Epidermal melanocyte (primary cell): ENCODE data around the gene MAST4.

Source experiments
- DNase-seq: peaks from one replicate; pipeline ENCODE4 v3.0.0; 2011; ENCODE audit warnings: low spot score; ENCODE audit not compliant: insufficient read length

The MAST4 gene

DNA sequence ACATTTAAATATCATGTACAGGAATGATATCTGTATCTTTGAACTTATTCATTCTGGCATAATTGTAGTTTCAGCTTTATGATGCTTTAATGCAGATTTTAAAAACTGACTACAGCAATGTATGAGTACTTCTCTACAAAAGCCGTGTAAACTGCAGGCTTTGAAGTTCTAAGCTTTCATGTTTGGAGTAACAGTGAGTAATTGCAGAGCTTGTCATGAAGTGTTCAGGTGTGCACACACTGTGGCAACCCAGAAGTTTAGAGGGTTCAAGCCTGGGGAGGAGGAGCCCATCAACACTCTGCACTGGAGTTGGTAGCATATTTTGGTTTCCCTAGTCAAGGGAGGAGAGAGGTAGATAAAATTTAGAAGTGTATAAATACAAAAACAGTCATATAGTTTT is 469.5 kb downstream of the MAST4 start:
- DNase-seq, result no peak

DNA sequence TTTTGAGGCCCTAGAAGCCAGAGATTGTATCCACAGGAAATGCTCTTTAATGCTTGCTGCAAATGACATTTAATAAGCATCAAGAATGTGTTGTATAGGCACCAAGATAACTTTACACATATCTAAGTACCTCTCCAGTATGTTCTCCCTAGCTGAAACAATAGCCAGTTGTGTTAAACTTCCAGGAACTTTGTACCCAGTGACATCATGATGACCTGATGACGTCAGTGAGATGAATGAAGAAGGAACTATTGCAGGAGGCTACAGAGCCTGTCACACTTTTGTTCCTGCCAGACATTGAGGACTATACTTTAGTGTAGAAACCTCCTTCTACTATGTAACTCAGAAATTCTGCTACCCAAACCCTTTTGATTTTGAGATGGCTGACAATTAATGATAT is 470.6 kb downstream of the MAST4 start:
- no peak for DNase-seq

DNA sequence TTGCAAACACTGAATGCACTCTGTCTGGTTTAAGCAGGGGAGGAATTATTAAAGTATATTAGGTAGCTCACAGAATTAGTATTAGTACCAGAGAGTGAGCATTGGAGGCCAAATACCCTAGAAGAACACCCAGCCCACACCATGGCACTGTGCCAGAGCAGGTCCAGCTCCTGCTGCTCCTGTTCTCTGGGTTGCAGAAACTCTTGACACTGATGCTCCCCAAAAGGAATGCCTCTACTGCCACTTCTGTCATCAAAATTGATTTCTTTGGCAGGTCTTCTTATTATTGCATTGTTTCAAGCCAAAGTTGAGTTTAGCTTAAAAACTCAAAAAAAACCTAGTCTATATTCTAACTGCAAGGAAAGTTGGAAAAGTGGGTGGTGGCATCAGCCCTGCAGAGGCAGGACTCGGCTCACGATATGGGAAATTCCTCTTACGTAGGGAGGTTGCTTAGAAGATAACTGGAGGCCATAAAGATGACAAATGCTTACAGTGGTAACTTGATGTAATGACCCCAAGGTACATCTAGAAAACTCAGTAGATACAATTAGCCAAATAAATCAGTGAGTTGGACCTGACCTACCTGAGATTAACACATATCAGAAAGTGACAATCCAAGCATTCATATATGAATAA is 477.0 kb downstream of the MAST4 start:
- DNase-seq, result no peak

DNA sequence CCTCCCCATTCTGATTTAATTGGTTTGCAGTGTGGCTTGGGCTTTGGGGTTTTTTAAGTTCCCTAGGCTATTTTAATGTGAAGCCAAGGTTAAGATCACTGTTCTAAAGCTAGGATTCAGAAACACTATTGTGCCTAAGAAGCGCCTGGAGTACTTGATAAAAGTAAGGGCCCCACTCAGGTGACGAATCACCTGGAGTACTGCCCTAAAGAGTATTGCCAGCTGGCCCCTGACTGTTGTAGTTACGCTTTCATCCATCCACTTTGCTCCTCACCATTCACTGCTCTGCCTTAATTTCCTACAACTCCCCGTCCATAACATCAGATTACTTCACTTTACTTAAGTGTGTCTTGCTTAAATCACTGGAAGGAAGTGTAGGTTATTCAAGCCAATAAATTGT is 481.1 kb downstream of the MAST4 start:
- no peak for DNase-seq

DNA sequence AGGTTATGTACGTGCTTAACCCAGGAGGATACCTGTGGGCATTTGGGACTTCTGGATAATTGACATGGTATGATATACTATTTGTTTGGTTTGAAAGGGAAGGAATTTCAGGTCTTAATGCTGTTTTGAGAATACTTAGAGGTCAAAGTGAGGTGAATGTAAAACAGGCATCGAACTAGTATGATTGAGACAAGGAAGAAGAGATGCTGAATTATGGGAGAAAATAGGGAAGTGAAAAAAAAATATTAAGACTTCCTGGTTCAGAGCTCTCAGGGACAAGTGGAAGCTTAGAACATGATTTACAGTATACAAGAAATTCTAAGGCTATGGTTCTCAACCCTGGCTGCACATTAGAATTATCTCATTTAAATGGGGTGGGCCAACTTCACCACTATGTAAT is 485.1 kb downstream of the MAST4 start:
- DNase-seq, result no peak

DNA sequence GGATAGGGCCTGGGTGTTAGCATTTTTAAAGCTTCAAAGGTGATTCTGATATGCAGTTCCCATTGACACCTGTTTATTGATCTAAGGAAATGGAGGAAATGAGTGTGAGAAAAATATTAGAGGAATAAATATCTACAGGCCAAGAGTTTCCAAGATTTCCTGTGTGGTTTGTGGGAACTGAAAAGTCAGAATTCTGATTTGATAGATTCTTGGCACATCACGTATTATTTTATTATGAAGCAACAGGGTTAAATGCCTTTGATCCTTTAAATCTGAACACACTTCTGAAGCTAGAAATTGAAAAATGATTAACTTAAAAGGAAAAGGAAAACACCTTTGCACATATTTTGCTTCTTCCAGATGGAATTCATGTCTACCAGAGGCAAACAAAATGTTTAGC is 486.7 kb downstream of the MAST4 start:
- DNase-seq, result no peak

DNA sequence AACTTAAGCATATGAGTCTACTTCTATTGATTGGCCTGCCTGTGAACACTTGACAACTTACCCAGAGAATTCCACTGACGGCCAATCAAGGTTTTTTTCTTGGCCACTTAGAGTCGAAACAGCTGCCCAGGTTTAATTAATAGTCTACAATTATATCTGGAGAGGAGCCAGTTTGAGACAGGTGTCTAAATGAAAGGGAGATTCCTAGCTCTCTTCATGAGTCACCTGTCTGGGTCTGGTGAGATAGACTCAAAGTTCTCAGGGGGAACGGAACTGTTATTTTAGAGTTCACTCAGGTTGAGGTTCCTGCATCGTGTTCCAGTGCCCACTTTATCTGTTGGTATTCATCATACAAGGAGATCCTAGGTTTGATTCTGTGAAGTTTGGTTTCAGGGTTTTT is 489.4 kb downstream of the MAST4 start:
- DNase-seq, result no peak

DNA sequence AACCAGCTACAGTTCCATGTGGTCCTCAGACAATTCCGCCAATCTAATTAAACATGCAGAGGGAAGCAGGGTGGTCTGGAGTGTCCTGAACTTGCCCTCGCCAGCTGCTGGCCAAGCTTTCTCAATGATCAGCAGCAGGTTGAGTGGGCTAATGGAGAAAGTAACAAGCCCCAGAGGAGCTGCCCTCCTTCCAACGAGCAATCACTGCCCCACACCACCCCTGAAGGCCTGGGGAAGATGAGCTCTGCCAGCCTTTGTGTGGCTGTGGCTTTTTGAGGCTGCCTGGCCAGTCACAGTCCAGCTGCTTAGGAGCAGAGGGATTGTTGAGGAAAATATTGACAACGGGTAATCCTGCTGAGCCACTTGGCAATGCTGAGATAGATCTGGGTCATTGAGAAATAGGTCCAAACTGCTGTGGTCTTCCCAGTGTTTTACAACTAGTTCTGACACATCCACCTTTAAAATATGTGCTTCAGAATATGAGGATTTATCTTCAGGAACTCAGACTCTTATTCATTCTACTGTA is 493.1 kb downstream of the MAST4 start:
- DNase-seq, result no peak

DNA sequence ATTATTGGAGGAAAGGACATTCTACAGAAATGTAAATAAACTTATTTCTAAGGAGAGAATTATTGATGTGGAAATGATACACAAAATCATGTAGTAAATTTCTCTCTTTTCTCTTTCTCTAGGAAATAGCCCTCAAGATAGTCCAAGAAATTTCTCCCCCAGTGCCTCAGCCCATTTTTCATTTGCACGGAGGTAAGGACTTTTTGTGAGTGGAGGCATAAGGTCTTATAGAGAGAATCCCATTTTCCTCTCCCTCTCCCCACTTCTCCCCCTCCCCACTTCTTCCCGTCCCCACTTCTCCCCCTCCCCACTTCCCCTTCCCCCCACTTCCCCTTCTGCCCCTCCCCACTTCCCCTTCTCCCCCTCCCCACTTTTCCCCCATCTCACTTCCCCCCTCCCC is 493.8 kb downstream of the MAST4 start:
- no peak for DNase-seq

DNA sequence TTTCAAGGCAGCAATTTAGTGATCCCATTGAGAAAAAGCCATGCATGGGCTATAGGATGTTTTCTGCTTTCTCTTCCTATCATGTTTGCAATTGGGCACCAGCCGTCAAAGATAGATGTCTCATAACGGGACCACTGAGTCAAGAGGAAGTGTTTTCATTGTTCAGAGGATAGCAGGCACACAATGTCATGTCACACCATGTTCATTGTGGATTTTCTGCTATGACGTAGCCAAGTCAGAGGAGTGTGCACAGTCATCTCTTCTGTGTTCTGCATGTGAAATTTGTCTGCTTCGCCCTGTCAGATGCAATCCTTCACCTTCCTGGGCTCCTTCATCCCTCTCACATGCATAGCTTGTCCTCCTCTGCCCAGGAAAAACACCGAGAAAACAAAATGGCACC is 494.4 kb downstream of the MAST4 start:
- DNase-seq, result no peak

DNA sequence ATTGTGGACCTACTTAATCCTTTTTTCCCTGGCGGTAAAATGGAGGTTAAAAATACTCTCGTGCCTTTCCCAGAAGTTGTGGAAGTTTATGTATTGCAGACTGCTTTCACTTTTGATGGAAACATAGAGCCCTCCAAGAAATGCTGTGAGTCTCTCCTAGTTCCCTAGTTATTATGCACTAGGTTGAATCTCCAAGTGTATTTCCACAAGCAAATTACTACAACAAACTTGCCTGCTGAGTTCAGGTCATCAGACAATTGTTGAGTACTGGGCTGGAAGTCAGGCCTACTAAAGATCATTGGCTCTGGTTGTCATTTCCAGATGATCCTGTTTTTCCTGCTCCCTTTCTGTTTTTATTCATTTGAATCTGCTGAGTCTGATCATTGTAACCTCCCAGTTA is 496.3 kb downstream of the MAST4 start:
- DNase-seq, result no peak

DNA sequence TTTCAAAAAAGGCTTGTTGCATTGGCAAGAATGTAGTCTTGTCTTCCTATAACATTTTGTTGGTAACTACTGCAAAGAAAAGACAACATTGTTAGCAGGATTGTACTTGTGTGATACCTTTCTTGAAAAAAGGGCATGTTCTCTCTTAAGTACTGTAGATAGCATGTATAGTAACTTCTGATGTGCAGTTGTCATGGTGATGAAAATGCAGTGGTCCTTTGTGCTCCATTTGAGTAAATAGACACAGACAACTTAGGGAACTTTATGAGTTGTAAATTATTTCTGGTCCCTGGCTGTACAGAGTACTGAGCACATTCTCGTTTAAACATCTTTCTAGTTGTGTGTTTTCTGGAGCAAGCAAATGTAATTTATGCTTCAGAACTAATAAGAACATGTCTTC is 497.1 kb downstream of the MAST4 start:
- DNase-seq, result no peak

DNA sequence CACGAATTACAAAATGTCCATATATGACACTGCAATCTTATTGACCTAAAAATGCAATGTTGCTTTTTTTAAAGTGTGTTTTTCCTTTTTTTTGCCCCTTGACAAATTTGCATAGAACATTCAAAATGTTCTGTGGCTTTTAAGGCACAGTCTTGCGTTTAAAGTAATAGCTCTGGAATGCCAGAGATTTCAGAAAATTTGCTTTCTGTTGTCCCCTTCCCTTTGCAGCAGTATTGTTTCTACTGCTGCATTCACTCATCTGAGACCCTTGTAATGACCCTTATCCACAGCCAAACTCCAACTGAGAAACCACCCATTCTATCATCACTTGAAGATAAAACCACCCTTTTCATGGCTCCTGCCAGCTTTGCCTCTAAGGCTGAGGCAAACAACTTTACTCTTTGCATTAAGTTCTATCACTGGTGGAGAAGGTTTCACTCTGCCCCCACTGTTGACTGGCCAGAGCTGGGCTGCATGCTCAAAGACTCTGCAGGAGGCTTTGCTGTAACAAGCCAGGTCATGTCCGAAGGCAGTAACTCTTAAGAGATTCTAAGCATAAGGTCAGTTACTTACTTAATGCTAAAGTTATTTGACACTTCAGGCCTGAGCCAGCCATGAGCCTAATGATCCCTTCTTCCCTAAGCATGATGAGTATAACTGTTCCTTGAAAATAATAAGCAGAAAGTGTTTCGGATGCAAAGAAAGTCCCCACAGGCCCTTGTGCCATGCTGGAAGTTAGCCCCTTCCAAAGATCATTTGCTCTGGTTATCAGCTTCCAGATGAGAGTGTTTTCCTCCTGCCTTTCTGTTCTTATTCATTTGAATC is 498.5 kb downstream of the MAST4 start:
- DNase-seq, result no peak

DNA sequence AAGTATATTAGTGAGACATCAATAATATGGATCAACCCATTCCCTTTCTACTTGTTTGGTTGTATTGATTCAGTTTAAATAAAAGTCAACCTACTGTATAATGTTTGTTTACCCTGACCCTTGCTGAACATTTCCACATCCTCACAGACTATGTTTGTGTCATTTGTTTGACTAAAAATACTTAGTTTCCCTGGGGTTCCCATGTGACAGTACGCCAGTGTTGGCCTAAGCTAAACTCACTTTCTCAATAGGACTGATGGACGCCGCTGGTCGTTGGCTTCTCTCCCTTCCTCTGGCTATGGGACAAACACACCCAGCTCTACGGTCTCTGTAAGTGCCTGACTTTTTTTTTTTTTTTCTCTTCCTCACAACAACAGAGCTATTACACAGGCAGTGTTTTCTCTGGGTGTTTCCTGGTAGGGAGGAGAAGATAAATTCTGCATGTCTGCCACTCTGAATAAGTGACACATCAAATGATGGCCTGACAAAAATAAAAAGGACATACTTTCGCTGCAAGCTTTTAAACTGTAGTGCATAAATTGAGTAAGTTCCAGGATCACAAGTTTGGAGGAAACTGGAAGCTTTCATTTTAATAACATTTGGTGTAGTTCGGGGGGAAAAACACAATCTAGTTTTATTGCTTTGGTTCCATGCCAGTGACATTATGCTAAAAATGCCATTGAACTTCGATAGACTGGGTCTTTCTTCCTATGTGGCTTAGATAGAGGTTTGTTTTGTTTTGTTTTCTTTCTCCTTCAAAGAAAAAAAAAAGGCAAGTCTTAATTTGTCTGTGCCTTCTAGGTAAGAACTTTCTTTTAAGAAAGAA is 499.4 kb downstream of the MAST4 start:
- no peak for DNase-seq

DNA sequence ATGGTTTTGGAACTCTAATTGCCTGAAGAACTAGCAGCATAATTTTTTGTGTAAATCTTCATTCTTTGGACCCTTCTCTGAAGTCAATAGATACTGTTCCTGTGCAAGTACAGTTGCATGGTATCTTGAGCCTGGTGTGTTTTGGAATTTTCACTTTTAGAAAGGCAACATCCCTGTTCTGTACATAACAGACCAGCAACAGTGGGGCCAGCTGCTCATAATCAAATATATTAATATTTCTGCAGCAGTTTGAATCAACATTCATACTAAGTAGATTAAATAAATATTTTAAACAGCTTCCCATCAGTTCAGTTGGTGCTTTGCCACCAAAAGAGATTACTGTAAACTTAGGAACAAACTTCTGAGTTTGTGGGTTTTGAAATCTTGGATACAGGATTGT is 502.5 kb downstream of the MAST4 start:
- no peak for DNase-seq

DNA sequence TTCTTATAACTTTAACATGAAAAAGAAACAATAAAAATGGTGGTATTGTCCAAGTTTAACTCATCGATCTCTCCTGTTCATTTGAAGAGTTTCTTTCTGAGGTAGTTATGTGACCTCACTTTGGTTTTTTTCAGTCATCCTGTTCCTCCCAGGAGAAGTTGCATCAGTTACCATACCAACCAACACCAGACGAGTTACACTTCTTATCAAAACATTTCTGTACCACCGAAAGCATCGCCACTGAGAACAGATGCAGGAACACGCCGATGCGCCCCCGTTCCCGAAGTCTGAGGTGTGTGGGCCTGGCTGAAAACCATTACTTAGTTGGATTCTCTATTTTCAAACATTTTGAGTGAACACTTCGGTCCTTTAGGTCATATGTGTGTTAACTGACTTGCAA is 504.1 kb downstream of the MAST4 start:
- no peak for DNase-seq

DNA sequence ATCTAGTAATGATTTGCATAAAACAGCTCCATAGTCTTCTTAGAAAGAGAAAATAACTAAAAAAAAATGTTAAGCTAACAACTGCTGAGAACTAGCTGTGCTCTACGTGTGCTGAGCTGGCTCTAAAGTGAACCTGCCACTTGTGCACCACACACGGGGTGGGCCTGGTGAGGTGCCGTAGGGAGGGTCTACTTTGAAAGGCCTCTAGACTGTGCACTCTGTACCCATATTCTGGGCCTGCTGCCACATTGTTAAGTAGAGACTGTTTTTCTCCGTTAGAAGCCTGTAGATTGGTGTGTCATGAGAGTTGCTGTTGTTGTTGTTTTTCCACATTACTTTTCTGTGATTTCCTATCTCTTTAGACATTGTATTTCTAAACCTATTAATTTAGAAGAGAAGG is 506.5 kb downstream of the MAST4 start:
- no peak for DNase-seq

DNA sequence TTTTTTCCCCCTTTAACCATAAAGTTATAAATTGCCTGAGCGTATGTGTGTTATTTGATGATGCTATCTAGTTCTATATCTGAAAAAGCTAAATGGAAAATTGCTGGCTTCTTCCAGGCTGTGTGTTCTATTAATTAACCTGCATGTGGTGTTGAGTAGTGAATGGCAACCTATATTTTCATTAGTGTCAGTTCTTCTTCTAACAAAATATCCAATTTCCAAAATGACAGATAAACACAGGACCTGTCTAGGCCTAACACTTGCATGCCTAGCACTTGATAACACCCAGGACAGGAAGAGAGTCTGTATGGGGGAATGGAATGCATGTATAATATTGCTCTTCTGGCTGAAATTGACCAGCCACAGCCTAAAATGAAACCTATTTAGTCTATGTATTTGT is 508.7 kb downstream of the MAST4 start:
- no peak for DNase-seq

DNA sequence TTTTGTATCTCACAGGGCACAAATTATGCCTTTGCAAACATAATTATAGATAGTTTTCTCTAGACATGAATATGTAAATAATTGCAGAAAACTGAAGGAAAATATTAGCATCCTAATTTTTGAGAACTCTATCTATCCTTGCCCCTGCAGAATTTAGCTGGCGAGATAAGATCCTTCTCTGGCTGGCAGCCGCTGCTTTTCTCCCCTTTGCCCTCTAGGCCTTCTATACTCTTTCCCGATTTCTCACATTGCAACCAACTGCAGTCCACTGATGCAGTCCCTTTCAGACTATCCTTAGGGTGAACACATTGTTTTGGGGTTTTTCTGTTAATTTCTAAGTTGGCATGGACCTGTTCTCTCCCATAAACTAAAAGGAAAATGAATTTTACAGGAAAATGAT is 509.1 kb downstream of the MAST4 start:
- DNase-seq, result no peak

DNA sequence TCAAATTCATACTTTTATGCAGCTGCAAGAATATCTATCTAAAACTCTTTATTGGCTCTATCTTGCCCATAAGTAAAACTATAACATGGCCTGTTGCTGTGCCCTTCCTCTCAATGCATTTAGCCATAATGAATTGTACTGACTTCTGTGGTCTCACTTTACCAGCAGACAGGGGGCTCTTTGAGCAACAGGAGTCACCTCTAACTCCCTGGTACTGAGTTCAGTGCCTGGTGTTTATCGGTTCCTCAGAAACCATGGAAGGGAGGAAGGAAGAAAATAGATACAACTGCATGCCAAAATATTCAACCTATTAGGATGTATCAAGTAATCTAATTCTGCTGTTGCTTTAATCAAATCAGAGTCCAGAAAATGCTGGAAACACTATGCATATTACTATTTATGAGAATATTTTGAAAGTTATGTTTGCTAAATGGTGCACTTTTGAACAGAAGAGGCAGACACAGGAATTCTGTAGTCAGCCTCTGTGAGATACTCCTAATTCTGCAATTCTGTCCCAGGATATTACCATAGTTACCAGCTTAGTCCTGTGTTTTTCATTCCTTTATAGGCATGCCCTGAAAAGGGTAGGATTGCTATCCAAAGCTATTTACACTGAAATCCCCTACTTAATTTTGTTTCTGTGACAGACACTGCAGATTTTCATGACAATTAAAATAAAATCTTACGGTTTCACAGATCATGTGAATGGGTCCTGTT is 510.6 kb downstream of the MAST4 start:
- DNase-seq, result no peak

DNA sequence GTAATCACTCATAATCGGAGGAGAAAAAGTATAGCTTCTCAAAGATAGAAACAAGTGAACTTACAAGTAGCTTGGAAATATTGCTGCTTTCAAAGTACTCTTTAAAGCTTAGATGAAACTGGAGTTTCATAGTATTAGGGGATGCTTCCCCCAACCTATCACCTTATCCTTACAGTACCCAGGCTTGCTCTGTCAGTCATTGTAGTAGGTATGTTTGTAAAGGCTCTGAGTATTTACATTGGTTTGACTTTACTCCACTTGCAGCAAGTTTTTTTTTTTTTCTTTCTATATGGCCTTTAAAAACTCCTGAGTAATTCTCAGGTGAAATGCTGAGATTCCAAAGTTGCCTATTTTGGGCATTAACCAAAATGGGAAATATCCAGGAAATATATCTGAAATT is 515.6 kb downstream of the MAST4 start:
- DNase-seq, result no peak

DNA sequence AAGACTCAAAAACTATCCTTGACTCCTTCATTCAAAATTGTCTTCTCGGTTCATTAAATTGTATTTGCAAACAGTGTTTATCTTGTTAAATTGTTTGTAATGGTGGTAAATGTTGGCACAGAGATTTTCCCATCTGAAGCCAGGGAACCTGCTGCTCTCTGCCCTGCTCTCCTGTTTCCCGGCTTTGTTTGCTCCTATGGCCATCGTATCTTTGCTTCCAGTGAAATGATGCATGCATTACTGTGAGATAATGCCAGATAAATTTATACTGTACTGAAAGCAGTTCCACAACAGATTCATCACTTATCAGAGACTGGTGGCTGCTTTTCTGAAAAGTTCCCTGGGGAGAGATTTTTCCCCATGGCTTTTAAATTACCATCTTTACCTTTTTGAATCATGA is 519.1 kb downstream of the MAST4 start:
- no peak for DNase-seq
